Keratinocyte (primary cell): ENCODE results near the gene SSH2.
"Not testable (repeated sequence)": the region's sequence is repeated elsewhere in the genome, so short reads cannot be mapped to it uniquely, and the experiment has no call there.

Experiments
- EZH2 ChIP-seq: IDR thresholded peaks from one replicate; pipeline ENCODE4 v1.6.1; 2012; ENCODE audit warnings: inconsistent platforms, mild to moderate bottlenecking, low read length, moderate library complexity
- TF ChIP-seq, protein P1 (sequence below), 3 experiments: IDR thresholded peaks in 1 of 3; conservative IDR thresholded peaks in 1 of 3; optimal IDR thresholded peaks in 1 of 3; 2 replicates in 2 of 3; 3 replicates in 1 of 3; pipeline versions ENCODE3 to v1.5.1; 2011; ENCODE audit warnings: low read length in 3 of 3, mild to moderate bottlenecking in 3 of 3, moderate library complexity in 2 of 3, control low read depth in 1 of 3, inconsistent platforms in 1 of 3; ENCODE audit not compliant: insufficient read depth in 2 of 3; ENCODE audit errors: extremely low read depth in 1 of 3

DNA sequence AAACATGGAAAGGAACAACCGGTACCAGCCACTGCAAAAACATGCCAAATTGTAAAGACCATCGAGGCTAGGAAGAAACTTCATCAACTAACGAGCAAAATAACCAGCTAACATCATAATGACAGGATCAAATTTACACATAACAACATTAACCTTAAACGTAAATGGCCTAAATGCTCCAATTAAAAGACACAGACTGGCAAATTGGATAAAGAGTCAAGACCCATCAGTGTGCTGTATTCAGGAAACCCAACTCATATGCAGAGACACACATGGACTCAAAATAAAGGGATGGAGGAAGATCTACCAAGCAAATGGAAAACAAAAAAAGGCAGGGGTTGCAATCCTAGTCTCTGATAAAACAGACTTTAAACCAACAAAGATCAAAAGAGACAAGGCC lies 32.9 kb downstream of the SSH2 start:
- TF ChIP-seq, protein P1, sequence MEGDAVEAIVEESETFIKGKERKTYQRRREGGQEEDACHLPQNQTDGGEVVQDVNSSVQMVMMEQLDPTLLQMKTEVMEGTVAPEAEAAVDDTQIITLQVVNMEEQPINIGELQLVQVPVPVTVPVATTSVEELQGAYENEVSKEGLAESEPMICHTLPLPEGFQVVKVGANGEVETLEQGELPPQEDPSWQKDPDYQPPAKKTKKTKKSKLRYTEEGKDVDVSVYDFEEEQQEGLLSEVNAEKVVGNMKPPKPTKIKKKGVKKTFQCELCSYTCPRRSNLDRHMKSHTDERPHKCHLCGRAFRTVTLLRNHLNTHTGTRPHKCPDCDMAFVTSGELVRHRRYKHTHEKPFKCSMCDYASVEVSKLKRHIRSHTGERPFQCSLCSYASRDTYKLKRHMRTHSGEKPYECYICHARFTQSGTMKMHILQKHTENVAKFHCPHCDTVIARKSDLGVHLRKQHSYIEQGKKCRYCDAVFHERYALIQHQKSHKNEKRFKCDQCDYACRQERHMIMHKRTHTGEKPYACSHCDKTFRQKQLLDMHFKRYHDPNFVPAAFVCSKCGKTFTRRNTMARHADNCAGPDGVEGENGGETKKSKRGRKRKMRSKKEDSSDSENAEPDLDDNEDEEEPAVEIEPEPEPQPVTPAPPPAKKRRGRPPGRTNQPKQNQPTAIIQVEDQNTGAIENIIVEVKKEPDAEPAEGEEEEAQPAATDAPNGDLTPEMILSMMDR (optimal IDR thresholded peaks at IDR 0.05 in 1 of 3, IDR thresholded peaks at IDR 0.05 in 1 of 3, conservative IDR thresholded peaks at IDR 0.05 in 1 of 3; ENCODE audit: extremely low read depth in 1 of 3, insufficient read depth in 2 of 3, low read length in 3 of 3), result not testable (repeated sequence)
- not testable (repeated sequence) for TF ChIP-seq EZH2
